Loucy (cell line): ENCODE results near the gene ZNF804A.

Experiments
- H2AFZ ChIP-seq: fragments of 200-600 bp; sonication (generic); 2 replicates; pipeline ENCODE4 v1.6.0; 2016; ENCODE audit warnings: antibody characterized with exemption, mild to moderate bottlenecking, low read length, moderate library complexity
- H3F3A ChIP-seq: fragments of 200-600 bp; 2 replicates; pipeline ENCODE4 v1.6.0; 2016; ENCODE audit warnings: antibody characterized with exemption, low read depth, mild to moderate bottlenecking
- H3K27me3 ChIP-seq: fragments of 200-600 bp; sonication (generic); 2 replicates; pipeline ENCODE4 v1.6.1; 2014; ENCODE audit warnings: low read length, mild to moderate bottlenecking; ENCODE audit not compliant: insufficient read depth, poor library complexity, severe bottlenecking
- H3K36me3 ChIP-seq: fragments of 200-600 bp; sonication (generic); 2 replicates; pipeline ENCODE4 v1.6.1; 2016; ENCODE audit warnings: low read length; ENCODE audit not compliant: insufficient read depth
- H3K4me1 ChIP-seq: fragments of 200-600 bp; sonication (generic); 2 replicates; pipeline ENCODE4 v1.5.1; 2014; ENCODE audit warnings: low read length, mild to moderate bottlenecking; ENCODE audit not compliant: insufficient read depth, poor library complexity, severe bottlenecking
- H3K4me2 ChIP-seq: fragments of 200-600 bp; sonication (generic); 2 replicates; pipeline ENCODE4 v1.6.0; 2014; ENCODE audit warnings: antibody characterized with exemption, low read length, low read depth, mild to moderate bottlenecking; ENCODE audit not compliant: poor library complexity, severe bottlenecking
- H3K4me3 ChIP-seq: fragments of 200-600 bp; sonication (generic); 2 replicates; pipeline ENCODE4 v1.5.1; 2014; ENCODE audit warnings: low read length, mild to moderate bottlenecking, mixed read lengths; ENCODE audit not compliant: poor library complexity, severe bottlenecking
- H3K79me2 ChIP-seq: fragments of 200-600 bp; sonication (generic); 2 replicates; pipeline ENCODE4 v1.6.1; 2014; ENCODE audit warnings: low read length; ENCODE audit not compliant: insufficient read depth
- H3K9ac ChIP-seq: fragments of 200-600 bp; sonication (generic); 2 replicates; pipeline ENCODE4 v1.6.0; 2014; ENCODE audit warnings: mild to moderate bottlenecking, low read depth, low read length, moderate library complexity; ENCODE audit not compliant: poor library complexity, severe bottlenecking
- H3K9me2 ChIP-seq: fragments of 200-600 bp; sonication (generic); replicated peaks from 2 replicates; pipeline ENCODE4 v1.6.1; 2016; ENCODE audit warnings: low read depth, low read length, mixed read lengths
- H3K9me3 ChIP-seq: fragments of 200-600 bp; sonication (generic); 2 replicates; pipeline ENCODE4 v1.6.1; 2014; ENCODE audit warnings: mild to moderate bottlenecking, antibody characterized with exemption, low read length, low read depth; ENCODE audit not compliant: insufficient read depth
- H4K20me1 ChIP-seq: fragments of 200-600 bp; sonication (generic); 2 replicates; pipeline ENCODE4 v1.6.0; 2014; ENCODE audit warnings: antibody characterized with exemption, low read length, mild to moderate bottlenecking; ENCODE audit not compliant: insufficient read depth, poor library complexity, severe bottlenecking
- CTCF ChIP-seq: fragments of 200-600 bp; sonication (generic); conservative IDR thresholded peaks from 2 replicates; pipeline ENCODE4 v1.5.1; 2014; ENCODE audit warnings: mild to moderate bottlenecking, antibody characterized with exemption, low read length
- EZH2phosphoT487 ChIP-seq: fragments of 200-600 bp; IDR thresholded peaks from 2 replicates; pipeline ENCODE4 v1.6.1; 2018; ENCODE audit warnings: antibody characterized with exemption, mild to moderate bottlenecking, moderate library complexity, borderline replicate concordance

Gene ZNF804A

GRCh38 chr2:184945824-184946223, 347.5 kb downstream of the ZNF804A start:
- no peaks in the 10 kb centered on the region for H3K36me3 ChIP-seq
- no peak for TF ChIP-seq EZH2phosphoT487
- no peak for TF ChIP-seq CTCF
- H3K79me2 ChIP-seq = no peaks in the 10 kb centered on the region
- H3K9me2 ChIP-seq = no peaks in the 10 kb centered on the region
- H2AFZ ChIP-seq = no peak overlapping the region
- H3K4me3 ChIP-seq = no peak overlapping the region
- no peaks in the 10 kb centered on the region for H3K4me1 ChIP-seq
- no peaks in the 10 kb centered on the region for H3K27me3 ChIP-seq
- no peaks in the 10 kb centered on the region for H3F3A ChIP-seq
- H4K20me1 ChIP-seq = no peaks in the 10 kb centered on the region
- H3K9ac ChIP-seq = no peak overlapping the region
- H3K9me3 ChIP-seq = no peaks in the 10 kb centered on the region
- H3K4me2 ChIP-seq = no peak overlapping the region

- H3K79me2 ChIP-seq = no peaks in the 10 kb centered on the region
- no peak overlapping the region for H2AFZ ChIP-seq
- no peaks in the 10 kb centered on the region for H3K27me3 ChIP-seq
- H3K9me3 ChIP-seq = no peaks in the 10 kb centered on the region
- no peaks in the 10 kb centered on the region for H3K4me1 ChIP-seq
- H4K20me1 ChIP-seq = no peaks in the 10 kb centered on the region
- no peaks in the 10 kb centered on the region for H3K36me3 ChIP-seq
- no peak overlapping the region for H3K4me2 ChIP-seq
- no peak for TF ChIP-seq CTCF
- no peak for TF ChIP-seq EZH2phosphoT487
- no peak overlapping the region for H3K4me3 ChIP-seq
- no peaks in the 10 kb centered on the region for H3F3A ChIP-seq
- no peaks in the 10 kb centered on the region for H3K9me2 ChIP-seq
- H3K9ac ChIP-seq = no peak overlapping the region
Observed at GRCh38 chr2:184956856-184957255, 358.5 kb downstream of the ZNF804A start.

GRCh38 chr2:184971546-184972068, 373.3 kb downstream of the ZNF804A start:
- no peaks in the 10 kb centered on the region for H3K36me3 ChIP-seq
- no peak overlapping the region for H2AFZ ChIP-seq
- H3F3A ChIP-seq = no peaks in the 10 kb centered on the region
- H3K9ac ChIP-seq = no peak overlapping the region
- H3K9me3 ChIP-seq = no peaks in the 10 kb centered on the region
- no peaks in the 10 kb centered on the region for H3K4me1 ChIP-seq
- H3K4me2 ChIP-seq = no peak overlapping the region
- H4K20me1 ChIP-seq = no peaks in the 10 kb centered on the region
- no peak overlapping the region for H3K4me3 ChIP-seq
- TF ChIP-seq EZH2phosphoT487 (no peak), CTCF (no peak)
- H3K9me2 ChIP-seq = no peaks in the 10 kb centered on the region
- H3K27me3 ChIP-seq = no peaks in the 10 kb centered on the region
- no peaks in the 10 kb centered on the region for H3K79me2 ChIP-seq
